Heart left ventricle (tissue), 16 donors: Measurements from ENCODE around the gene PRKAR1B. TPM values are rescaled to one million over a fixed set of nuclear protein-coding genes. Genes with fewer than 3 reads are reported as not detected.

ENCODE experiments used
- ATAC-seq, 4 donors: fragments of 200-7000 bp; cut with Tn5 transposase; one replicate each; pipeline ENCODE4 v1.9.1; 2020 to 2022; ENCODE audit warnings: moderate library complexity in 4 of 4, mild to moderate bottlenecking in 3 of 4, moderate number of reproducible peaks in 1 of 4
- DNase-seq, 5 donors: peaks; one replicate each; pipeline ENCODE4 v3.0.0-alpha.2; 2020
- H3K27ac ChIP-seq, 12 donors: fragments of 200-600 bp; sonication (generic) in 4 of 12; one replicate each; pipeline versions ENCODE4 v1.5.0 to v1.8.0; 2016 to 2022; ENCODE audit warnings: mild to moderate bottlenecking in 2 of 12
- H3K27me3 ChIP-seq, 9 donors: fragments of 200-600 bp; sonication (generic) in 2 of 9; one replicate each; pipeline versions ENCODE4 v1.5.1 to v1.8.0; 2016 to 2022; ENCODE audit warnings: mild to moderate bottlenecking in 3 of 9
- H3K36me3 ChIP-seq, 9 donors: fragments of 200-600 bp; sonication (generic) in 2 of 9; one replicate each; pipeline versions ENCODE4 v1.5.0 to v1.8.0; 2018 to 2022; ENCODE audit warnings: mild to moderate bottlenecking in 2 of 9
- H3K4me1 ChIP-seq, 12 donors: fragments of 200-600 bp; sonication (generic) in 4 of 12; one replicate each; pipeline versions ENCODE4 v1.5.0 to v1.8.0; 2016 to 2022; ENCODE audit warnings: mild to moderate bottlenecking in 3 of 12
- H3K4me3 ChIP-seq, 12 donors: fragments of 200-600 bp; sonication (generic) in 4 of 12; one replicate each; pipeline versions ENCODE4 v1.5.0 to v1.8.0; 2017 to 2022; ENCODE audit warnings: mild to moderate bottlenecking in 9 of 12, moderate library complexity in 4 of 12
- H3K9me3 ChIP-seq, 12 donors: fragments of 200-600 bp; sonication (generic) in 4 of 12; one replicate each; pipeline versions ENCODE4 v1.5.0 to v1.8.0; 2016 to 2022; ENCODE audit warnings: mild to moderate bottlenecking in 1 of 12
- POLR2A ChIP-seq, 2 donors: fragments of 450-650 bp; IDR thresholded peaks; one replicate each; pipeline ENCODE4 v1.6.1; 2017; ENCODE audit warnings: antibody characterized with exemption in 2 of 2, mild to moderate bottlenecking in 2 of 2, moderate library complexity in 2 of 2
- WGBS, 4 donors: extraction: QIAGEN DNeasy Blood & Tissue Kit in 2 of 4; methylation state at CpG; one replicate each; pipeline versions ENCODE4 v1.1.5 to v1.1.7; 2013 to 2018; 5-methylcytosine and 5-hydroxymethylcytosine counted together
- intact Hi-C, 10 donors: fragments of 100-400 bp; cut with DNase I; formaldehyde crosslinking; loops; one replicate each; pipeline versions ENCODE4 v1.11.1 to v1.14.2; 2022
- polyA plus RNA-seq, 2 donors: library from polyadenylated mRNA; stranded (reverse); fragments of 200-250 nt; gene quantifications; one replicate each; pipeline ENCODE4 v1.2.3, GENCODE V29; 2013
- total RNA-seq, 9 donors: library from RNA; depleted of rRNA in 2 of 9; stranded (reverse); fragments of >200 nt in 2 of 9; fragmentation: NEBNext Ultra II Directional in 3 of 9; extraction: Animal tissue kit (Norgen Biotek cat#: 25700) in 3 of 9; gene quantifications; one replicate each; pipeline versions ENCODE4 v1.1.0 to v1.2.4, GENCODE V29; 2016 to 2023
- TF ChIP-seq, protein P1 (sequence below), 12 donors: fragments of 200-600 bp; sonication (generic) in 4 of 12; IDR thresholded peaks; one replicate each; pipeline versions ENCODE4 v1.5.0 to v1.8.0; 2018 to 2022; ENCODE audit warnings: antibody characterized with exemption in 12 of 12, mild to moderate bottlenecking in 5 of 12
- donor health status: ischemic (EF 13 %, LVEDD 7.1; RV severe dilation, severe dysfunction).
- donor health status: healthy with polysubstance abuse.
- donor health status: DM: no; HTN: yes; CAD: no.
- donor health status: DM: no; HTN: no; CAD: no.
- donor health status: ischemic (EF 25% LVEDD 6.9; RV normal size, moderate dysfunction).
- donor health status: ischemic (EF 25% LVEDD 5.7; RV mildly dilated, moderate dysfunction).
- donor health status: healthy.
- donor health status: DM: yes; HTN: yes; CAD: no.
- donor health status: ischemic (EF 35%, LVEDD 5.7; RV mildly dilated, moderate dysfunction).
- donor health status: nonischemic (EF 11% LVEDD 7.7; RV severe dilation, severe dysfunction).
- donor health status: DM: yes; HTN: yes; CAD: no.
- donor health status: PGD.
- donor health status: ischemic (EF 29% LVEDD 5.4; RV normal size, mild dysfunction).
- donor health status: nonischemic (EF 23%, LVEDD 6.1; RV moderate dilation, normal function).

The PRKAR1B gene
- total and polyA plus RNA-seq, 11 donors = 4.1 to 22.2 (median 17.9) TPM

DNA sequence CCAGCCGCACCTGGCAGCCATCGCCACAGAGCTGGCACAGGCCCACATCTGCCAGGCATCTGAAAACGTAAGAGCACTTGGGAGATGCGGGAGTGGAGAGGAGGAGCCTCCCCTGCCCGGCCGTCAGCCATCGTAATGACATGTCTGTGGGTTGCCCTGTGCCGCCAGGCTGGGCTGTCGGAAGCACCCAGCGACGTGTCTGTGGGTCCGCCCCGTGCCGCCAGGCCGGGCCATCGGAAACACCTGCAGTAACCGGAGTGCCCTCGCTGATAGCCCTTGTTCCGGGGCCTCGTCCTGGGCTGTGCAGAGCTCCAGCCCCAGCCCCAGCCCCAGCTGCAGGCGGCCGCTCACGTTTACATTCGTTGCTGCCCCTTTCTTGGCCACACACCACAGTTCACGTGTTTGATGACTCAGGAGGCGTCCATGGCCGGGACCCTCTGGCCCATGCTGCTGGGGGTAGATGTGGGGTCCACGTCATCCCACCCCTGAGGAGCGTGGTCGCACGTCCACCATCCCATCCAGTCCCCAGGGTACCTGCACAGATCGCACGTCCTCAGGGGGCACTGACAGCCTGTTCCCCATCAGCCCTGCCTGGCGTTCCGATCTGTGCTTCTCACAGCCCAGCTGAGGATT lies 30.0 kb upstream of the PRKAR1B start:
- intact Hi-C loops = no loop called here

GRCh38 chr7:756231-756927 lies 29.3 kb upstream of the PRKAR1B start:
- ATAC-seq = no peak
- no peaks in the 10 kb centered on the region for H3K4me1 ChIP-seq
- DNase-seq = peak in 1 of 5 donors; percentile 28
- H3K9me3 ChIP-seq = no peaks in the 10 kb centered on the region
- 91 to 97% (median 95%) methylated on average over 27 to 30 of the region's 30 CpGs for WGBS, 4 donors
- no peaks in the 10 kb centered on the region for H3K27me3 ChIP-seq
- intact Hi-C loops = no loop called here
- H3K36me3 ChIP-seq = peaks cover 3 to 78% (median 58%) of the 10 kb centered on the region in 9 donors
- H3K27ac ChIP-seq = no peak overlapping the region
- no peak overlapping the region for H3K4me3 ChIP-seq
- TF ChIP-seq, protein P1, sequence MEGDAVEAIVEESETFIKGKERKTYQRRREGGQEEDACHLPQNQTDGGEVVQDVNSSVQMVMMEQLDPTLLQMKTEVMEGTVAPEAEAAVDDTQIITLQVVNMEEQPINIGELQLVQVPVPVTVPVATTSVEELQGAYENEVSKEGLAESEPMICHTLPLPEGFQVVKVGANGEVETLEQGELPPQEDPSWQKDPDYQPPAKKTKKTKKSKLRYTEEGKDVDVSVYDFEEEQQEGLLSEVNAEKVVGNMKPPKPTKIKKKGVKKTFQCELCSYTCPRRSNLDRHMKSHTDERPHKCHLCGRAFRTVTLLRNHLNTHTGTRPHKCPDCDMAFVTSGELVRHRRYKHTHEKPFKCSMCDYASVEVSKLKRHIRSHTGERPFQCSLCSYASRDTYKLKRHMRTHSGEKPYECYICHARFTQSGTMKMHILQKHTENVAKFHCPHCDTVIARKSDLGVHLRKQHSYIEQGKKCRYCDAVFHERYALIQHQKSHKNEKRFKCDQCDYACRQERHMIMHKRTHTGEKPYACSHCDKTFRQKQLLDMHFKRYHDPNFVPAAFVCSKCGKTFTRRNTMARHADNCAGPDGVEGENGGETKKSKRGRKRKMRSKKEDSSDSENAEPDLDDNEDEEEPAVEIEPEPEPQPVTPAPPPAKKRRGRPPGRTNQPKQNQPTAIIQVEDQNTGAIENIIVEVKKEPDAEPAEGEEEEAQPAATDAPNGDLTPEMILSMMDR (IDR thresholded peaks at IDR 0.05) = no peak
- no peak for TF ChIP-seq POLR2A (IDR thresholded peaks at IDR 0.05)

More for the DNA sequence above, 30.0 kb upstream of the PRKAR1B start:
- Histone ChIP-seq H3K27me3 (no peaks in the 10 kb centered on the region), H3K27ac (no peak overlapping the region), H3K9me3 (no peaks in the 10 kb centered on the region), H3K4me1 (no peaks in the 10 kb centered on the region), H3K4me3 (no peak overlapping the region), H3K36me3 (peaks cover 3 to 83% (median 62%) of the 10 kb centered on the region in 9 donors)
- no peak for TF ChIP-seq POLR2A (IDR thresholded peaks at IDR 0.05)
- TF ChIP-seq, protein P1 (IDR thresholded peaks at IDR 0.05) = no peak
- ATAC-seq (peak in 1 of 4 donors; percentile 35), DNase-seq (peak in 1 of 5 donors; percentile 54)
- 95 to 98% (median 96%) methylated on average over 8 to 35 of the region's 35 CpGs for WGBS, 4 donors

DNA sequence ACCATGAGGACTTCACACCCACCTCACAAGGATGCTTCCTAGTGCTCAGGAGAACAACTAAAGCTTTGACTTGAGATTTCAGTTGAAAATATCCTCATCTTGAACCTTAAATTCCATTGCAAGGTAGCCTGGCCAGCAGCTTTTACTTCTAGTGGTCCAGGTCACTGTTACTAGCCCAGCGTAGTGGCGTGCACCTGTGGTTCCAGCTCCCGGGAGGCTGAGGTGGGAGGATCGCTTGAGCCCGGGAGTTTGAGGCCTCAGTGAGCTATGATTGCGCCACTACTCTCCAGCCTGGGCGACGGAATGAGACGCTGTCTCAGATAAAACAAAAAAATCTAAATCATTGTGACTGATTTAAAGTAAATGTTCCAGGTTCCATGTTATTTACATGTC lies 28.3 kb upstream of the PRKAR1B start:
- peaks cover 3 to 77% (median 60%) of the 10 kb centered on the region in 9 donors for H3K36me3 ChIP-seq
- DNase-seq (peak in 1 of 5 donors; percentile 37), ATAC-seq (no peak)
- no peaks in the 10 kb centered on the region for H3K27me3 ChIP-seq
- TF ChIP-seq, protein P1 (IDR thresholded peaks at IDR 0.05) = no peak
- no peak for TF ChIP-seq POLR2A (IDR thresholded peaks at IDR 0.05)
- H3K4me3 ChIP-seq = no peak overlapping the region
- H3K9me3 ChIP-seq = no peaks in the 10 kb centered on the region
- H3K27ac ChIP-seq = no peak overlapping the region
- intact Hi-C loops = no loop called here
- WGBS, 4 donors = 84 to 97% (median 85%) methylated on average over 9 of the region's 9 CpGs
- H3K4me1 ChIP-seq = peaks cover 0 to under 1% (median 0%) of the 10 kb centered on the region in 12 donors
